IPS-18a (cell line): ENCODE data around the gene NFATC1.

Source experiments
- H3K27ac ChIP-seq: one replicate; pipeline ENCODE4 v1.5.1; 2013; ENCODE audit warnings: low read length
- H3K27me3 ChIP-seq: one replicate; pipeline ENCODE4 v1.6.1; 2013; ENCODE audit warnings: mild to moderate bottlenecking, low read length; ENCODE audit not compliant: control insufficient read depth, insufficient read depth
- H3K36me3 ChIP-seq: one replicate; pipeline ENCODE4 v1.6.1; 2013; ENCODE audit warnings: low read depth, low read length; ENCODE audit not compliant: control insufficient read depth
- H3K4me1 ChIP-seq: one replicate; pipeline ENCODE4 v1.6.1; 2013; ENCODE audit warnings: low read depth, low read length; ENCODE audit not compliant: control insufficient read depth
- H3K4me3 ChIP-seq: one replicate; pipeline ENCODE4 v1.5.1; 2013; ENCODE audit warnings: low read length
- H3K9ac ChIP-seq: one replicate; pipeline ENCODE4 v1.6.1; 2013; ENCODE audit warnings: mild to moderate bottlenecking, low read length, moderate library complexity
- H3K9me3 ChIP-seq: one replicate; pipeline ENCODE4 v1.6.1; 2013; ENCODE audit warnings: low read depth, low read length; ENCODE audit not compliant: control insufficient read depth

Gene NFATC1

GRCh38 chr18:79395761-79396404 is at the start of gene NFATC1:
Gene NFATC1, plus strand, starts transcription at chr18:79395930. Its CDS starts 295 bp downstream, at chr18:79396225.
- Histone ChIP-seq H3K36me3 (no peaks in the 10 kb centered on the region), H3K4me3 (peak within 1 kb of the TSS; percentile 47), H3K27ac (no peak within 1 kb of the TSS), H3K9me3 (no peaks in the 10 kb centered on the region), H3K4me1 (peaks cover 15% of the 10 kb centered on the region), H3K27me3 (peaks cover 81% of the 10 kb centered on the region), H3K9ac (no peak within 1 kb of the TSS)

- Histone ChIP-seq H3K4me3 (no peak overlapping the region), H3K27me3 (no peaks in the 10 kb centered on the region), H3K4me1 (no peaks in the 10 kb centered on the region), H3K36me3 (peaks cover 29% of the 10 kb centered on the region), H3K27ac (no peak overlapping the region), H3K9me3 (no peaks in the 10 kb centered on the region), H3K9ac (no peak overlapping the region)
Measured at GRCh38 chr18:79345981-79346380, 49.7 kb upstream of the NFATC1 start.

- Histone ChIP-seq H3K4me3 (no peak overlapping the region), H3K36me3 (peaks cover 31% of the 10 kb centered on the region), H3K27ac (no peak overlapping the region), H3K9ac (no peak overlapping the region), H3K27me3 (no peaks in the 10 kb centered on the region), H3K4me1 (no peaks in the 10 kb centered on the region), H3K9me3 (no peaks in the 10 kb centered on the region)
Measured at GRCh38 chr18:79348066-79348465, 47.7 kb upstream of the NFATC1 start.

- H3K36me3 ChIP-seq = peaks cover 9% of the 10 kb centered on the region
- H3K9ac ChIP-seq = no peak overlapping the region
- no peak overlapping the region for H3K27ac ChIP-seq
- no peak overlapping the region for H3K4me3 ChIP-seq
- no peaks in the 10 kb centered on the region for H3K27me3 ChIP-seq
- H3K9me3 ChIP-seq = no peaks in the 10 kb centered on the region
- H3K4me1 ChIP-seq = no peaks in the 10 kb centered on the region
Measured at GRCh38 chr18:79352432-79352831, 43.3 kb upstream of the NFATC1 start.

GRCh38 chr18:79353267-79353666 is 42.5 kb upstream of the NFATC1 start:
- Histone ChIP-seq H3K4me1 (no peaks in the 10 kb centered on the region), H3K9me3 (no peaks in the 10 kb centered on the region), H3K36me3 (peaks cover 6% of the 10 kb centered on the region), H3K27me3 (no peaks in the 10 kb centered on the region), H3K9ac (no peak overlapping the region), H3K27ac (no peak overlapping the region), H3K4me3 (no peak overlapping the region)

GRCh38 chr18:79354350-79354749 is 41.4 kb upstream of the NFATC1 start:
- H3K9ac ChIP-seq = no peak overlapping the region
- H3K36me3 ChIP-seq = peaks cover 3% of the 10 kb centered on the region
- H3K4me1 ChIP-seq = no peaks in the 10 kb centered on the region
- no peaks in the 10 kb centered on the region for H3K9me3 ChIP-seq
- no peak overlapping the region for H3K4me3 ChIP-seq
- H3K27ac ChIP-seq = no peak overlapping the region
- H3K27me3 ChIP-seq = no peaks in the 10 kb centered on the region

GRCh38 chr18:79355433-79356335 is 40.0 kb upstream of the NFATC1 start:
- H3K4me3 ChIP-seq = no peak overlapping the region
- H3K9ac ChIP-seq = no peak overlapping the region
- H3K27me3 ChIP-seq = no peaks in the 10 kb centered on the region
- no peak overlapping the region for H3K27ac ChIP-seq
- H3K4me1 ChIP-seq = no peaks in the 10 kb centered on the region
- H3K36me3 ChIP-seq = peaks cover 3% of the 10 kb centered on the region
- H3K9me3 ChIP-seq = no peaks in the 10 kb centered on the region

- no peak overlapping the region for H3K9ac ChIP-seq
- no peaks in the 10 kb centered on the region for H3K9me3 ChIP-seq
- no peaks in the 10 kb centered on the region for H3K4me1 ChIP-seq
- peaks cover 3% of the 10 kb centered on the region for H3K36me3 ChIP-seq
- H3K27ac ChIP-seq = no peak overlapping the region
- no peak overlapping the region for H3K4me3 ChIP-seq
- H3K27me3 ChIP-seq = no peaks in the 10 kb centered on the region
Measured at GRCh38 chr18:79356435-79356834, 39.3 kb upstream of the NFATC1 start.

- no peak overlapping the region for H3K27ac ChIP-seq
- H3K4me3 ChIP-seq = no peak overlapping the region
- H3K36me3 ChIP-seq = peaks cover 10% of the 10 kb centered on the region
- H3K9me3 ChIP-seq = no peaks in the 10 kb centered on the region
- H3K4me1 ChIP-seq = peaks cover 2% of the 10 kb centered on the region
- H3K27me3 ChIP-seq = no peaks in the 10 kb centered on the region
- no peak overlapping the region for H3K9ac ChIP-seq
Measured at GRCh38 chr18:79360933-79361332, 34.8 kb upstream of the NFATC1 start.

- H3K4me1 ChIP-seq = peaks cover 2% of the 10 kb centered on the region
- H3K27me3 ChIP-seq = no peaks in the 10 kb centered on the region
- no peaks in the 10 kb centered on the region for H3K9me3 ChIP-seq
- H3K9ac ChIP-seq = no peak overlapping the region
- no peak overlapping the region for H3K4me3 ChIP-seq
- H3K36me3 ChIP-seq = peaks cover 10% of the 10 kb centered on the region
- no peak overlapping the region for H3K27ac ChIP-seq
Measured at GRCh38 chr18:79361766-79362522, 33.8 kb upstream of the NFATC1 start.

- Histone ChIP-seq H3K27ac (no peak overlapping the region), H3K9ac (no peak overlapping the region), H3K27me3 (no peaks in the 10 kb centered on the region), H3K4me3 (no peak overlapping the region), H3K4me1 (peaks cover 2% of the 10 kb centered on the region), H3K9me3 (no peaks in the 10 kb centered on the region), H3K36me3 (peaks cover 10% of the 10 kb centered on the region)
Measured at GRCh38 chr18:79365701-79366100, 30.0 kb upstream of the NFATC1 start.
